Measurements from ENCODE around the gene STN1. TPM values are rescaled to one million over a fixed set of nuclear protein-coding genes. Genes with fewer than 3 reads are reported as not detected.

STN1 gene
- total and polyA plus RNA-seq, 2 of the 8 experiments (the other 6 are each of a cell fraction or from before 2014, with no cell fraction given), result 10.1 to 12.4 TPM

- TF ChIP-seq CHD7 (IDR thresholded peaks at IDR 0.05; ENCODE audit: insufficient replicate concordance, low read length) (no peak), POLR2A (IDR thresholded peaks at IDR 0.05; ENCODE audit: control extremely low read depth in 1 of 2, low read depth in 2 of 2, low read length in 2 of 2) (no peak), EP300 (IDR thresholded peaks at IDR 0.05; ENCODE audit: borderline replicate concordance in 1 of 2, low read depth in 2 of 2, low read length in 2 of 2) (no peak), TAF1 (IDR thresholded peaks at IDR 0.05; ENCODE audit: low read depth, low read length) (no peak), BRCA1 (IDR thresholded peaks at IDR 0.05; ENCODE audit: low read depth, low read length) (no peak), SP1 (IDR thresholded peaks at IDR 0.05; ENCODE audit: low read depth, low read length) (no peak)
Observed at GRCh38 chr10:103910442-103911012, 7.5 kb downstream of the STN1 start (continued).

Measured in H1 (cell line).